ENCODE measurements around the gene PROSER1. TPM values are rescaled to one million over a fixed set of nuclear protein-coding genes. Genes with fewer than 3 reads are reported as not detected.

PROSER1 gene
- total RNA-seq, 1 experiment from 2014 or later = 33.5 TPM

GRCh38 chr13:39020853-39021462 lies 16.9 kb downstream of the PROSER1 start:
- ChIA-PET CTCF (no interaction called here), POLR2A (no interaction called here), RAD21 (ENCODE audit: low non-redundant PET in 1 of 2, low total read pairs in 2 of 2, uncharacterized antibody in 2 of 2, unreplicated experiment in 2 of 2) (no interaction called here)
- Histone ChIP-seq H3K27ac (ENCODE audit: low read depth, low read length) (no peak overlapping the region), H3K9me2 (ENCODE audit: insufficient read depth) (no peaks in the 10 kb centered on the region), H4K20me1 (ENCODE audit: insufficient read depth) (no peaks in the 10 kb centered on the region), H3K9ac (ENCODE audit: low read length) (no peak overlapping the region), H3K9me3 (ENCODE audit: control insufficient read depth in 1 of 2, insufficient read depth in 1 of 2, low read depth in 1 of 2, low read length in 2 of 2) (no peaks in the 10 kb centered on the region), H3K4me2 (ENCODE audit: low read length) (no peak overlapping the region), H3K4me3 (replicated peaks in 1 of 2; ENCODE audit: low read depth in 1 of 2, low read length in 2 of 2) (no peak overlapping the region), H2AFZ (ENCODE audit: low read depth, low read length, poor library complexity, severe bottlenecking) (no peak overlapping the region), H3K4me1 (ENCODE audit: control insufficient read depth in 1 of 2, insufficient read depth in 2 of 2, low read length in 2 of 2) (no peaks in the 10 kb centered on the region), H3K27me3 (ENCODE audit: insufficient read depth, low read length) (no peaks in the 10 kb centered on the region), H3K79me2 (ENCODE audit: insufficient read depth, low read length) (no peaks in the 10 kb centered on the region), H3K36me3 (ENCODE audit: control insufficient read depth in 1 of 2, insufficient read depth in 2 of 2, low read length in 2 of 2) (peaks cover 4 to 31% of the 10 kb centered on the region in 2 experiments; a peak in 3 of 4 replicates)
- no peak for ATAC-seq
- TF ChIP-seq EZH2phosphoT487 (IDR thresholded peaks at IDR 0.05; ENCODE audit: borderline replicate concordance) (no peak), REST (IDR thresholded peaks at IDR 0.05; ENCODE audit: low read depth) (no peak), RAD21 (IDR thresholded peaks at IDR 0.05; ENCODE audit: low read depth) (no peak), ZBTB33 (IDR thresholded peaks at IDR 0.05; ENCODE audit: extremely low read depth, insufficient replicate concordance, low read length) (no peak), TCF7L2 (IDR thresholded peaks at IDR 0.05; ENCODE audit: borderline replicate concordance, extremely low read depth, insufficient read depth, insufficient read length) (no peak)
- TF ChIP-seq, protein P1, sequence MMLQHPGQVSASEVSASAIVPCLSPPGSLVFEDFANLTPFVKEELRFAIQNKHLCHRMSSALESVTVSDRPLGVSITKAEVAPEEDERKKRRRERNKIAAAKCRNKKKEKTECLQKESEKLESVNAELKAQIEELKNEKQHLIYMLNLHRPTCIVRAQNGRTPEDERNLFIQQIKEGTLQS (IDR thresholded peaks at IDR 0.05) = no peak
- TF ChIP-seq, protein P2, sequence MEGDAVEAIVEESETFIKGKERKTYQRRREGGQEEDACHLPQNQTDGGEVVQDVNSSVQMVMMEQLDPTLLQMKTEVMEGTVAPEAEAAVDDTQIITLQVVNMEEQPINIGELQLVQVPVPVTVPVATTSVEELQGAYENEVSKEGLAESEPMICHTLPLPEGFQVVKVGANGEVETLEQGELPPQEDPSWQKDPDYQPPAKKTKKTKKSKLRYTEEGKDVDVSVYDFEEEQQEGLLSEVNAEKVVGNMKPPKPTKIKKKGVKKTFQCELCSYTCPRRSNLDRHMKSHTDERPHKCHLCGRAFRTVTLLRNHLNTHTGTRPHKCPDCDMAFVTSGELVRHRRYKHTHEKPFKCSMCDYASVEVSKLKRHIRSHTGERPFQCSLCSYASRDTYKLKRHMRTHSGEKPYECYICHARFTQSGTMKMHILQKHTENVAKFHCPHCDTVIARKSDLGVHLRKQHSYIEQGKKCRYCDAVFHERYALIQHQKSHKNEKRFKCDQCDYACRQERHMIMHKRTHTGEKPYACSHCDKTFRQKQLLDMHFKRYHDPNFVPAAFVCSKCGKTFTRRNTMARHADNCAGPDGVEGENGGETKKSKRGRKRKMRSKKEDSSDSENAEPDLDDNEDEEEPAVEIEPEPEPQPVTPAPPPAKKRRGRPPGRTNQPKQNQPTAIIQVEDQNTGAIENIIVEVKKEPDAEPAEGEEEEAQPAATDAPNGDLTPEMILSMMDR (IDR thresholded peaks at IDR 0.05 in 2 of 3, conservative IDR thresholded peaks at IDR 0.05 in 1 of 3; ENCODE audit: borderline replicate concordance in 1 of 3, insufficient read depth in 1 of 3, low read depth in 2 of 3, low read length in 2 of 3) = no peak
- DNase-seq (ENCODE audit: low read depth, low spot score) = no peak
- intact Hi-C loops (cut with micrococcal nuclease) = no loop called here
- BruUV-seq (replicated peaks) = no TSS peak
